Activated CD4-positive, alpha-beta T cell treated with anti-CD3 and anti-CD28 coated beads, Interleukin-2, Interleukin-4, amounts not matched to agents 100 ng/mL and 50 ng/mL, durations not matched to agents 16 hours and 8 hours (primary cell): ENCODE measurements around the gene FXN.
"Not testable (repeated sequence)": the region's sequence is repeated elsewhere in the genome, so short reads cannot be mapped to it uniquely, and the experiment has no call there.

Experiments
- DNase-seq: peaks from one replicate; pipeline ENCODE4 v3.0.0-alpha.2; 2020; ENCODE audit warnings: low spot score

The FXN gene

GRCh38 chr9:69070201-69070600 is 34.6 kb downstream of the FXN start:
- no peak for DNase-seq

GRCh38 chr9:69071059-69071458 is 35.5 kb downstream of the FXN start:
- DNase-seq: no peak

GRCh38 chr9:69073103-69073502 is 37.6 kb downstream of the FXN start:
- DNase-seq: no peak

GRCh38 chr9:69074801-69075200 is 39.2 kb downstream of the FXN start:
- no peak for DNase-seq

- DNase-seq: no peak
These were observed 41.0 kb downstream of the FXN start for GRCh38 chr9:69076550-69076949.

- no peak for DNase-seq
These were observed 42.5 kb downstream of the FXN start for GRCh38 chr9:69078069-69078468.

GRCh38 chr9:69078581-69078980 is 43.0 kb downstream of the FXN start:
- no peak for DNase-seq

GRCh38 chr9:69079186-69079585 is 43.6 kb downstream of the FXN start:
- DNase-seq: no peak

GRCh38 chr9:69081261-69081660 is 45.7 kb downstream of the FXN start:
- DNase-seq: no peak

GRCh38 chr9:69083321-69083720 is 47.8 kb downstream of the FXN start:
- DNase-seq: no peak

- DNase-seq: no peak
These were observed 50.2 kb downstream of the FXN start for GRCh38 chr9:69085569-69086283.

GRCh38 chr9:69086312-69086711 is 50.8 kb downstream of the FXN start:
- no peak for DNase-seq

- DNase-seq: no peak
These were observed 51.2 kb downstream of the FXN start for GRCh38 chr9:69086769-69087168.

GRCh38 chr9:69089082-69089481 is 53.5 kb downstream of the FXN start:
- no peak for DNase-seq

- no peak for DNase-seq
These were observed 53.9 kb downstream of the FXN start for GRCh38 chr9:69089491-69089890.

GRCh38 chr9:69090140-69090750 is 54.7 kb downstream of the FXN start:
- no peak for DNase-seq

GRCh38 chr9:69090946-69091345 is 55.4 kb downstream of the FXN start:
- DNase-seq: no peak

GRCh38 chr9:69093471-69094103 is 58.0 kb downstream of the FXN start:
- no peak for DNase-seq

GRCh38 chr9:69094361-69095135 is 59.0 kb downstream of the FXN start:
- not testable (repeated sequence) for DNase-seq

GRCh38 chr9:69097064-69097463 is 61.5 kb downstream of the FXN start:
- no peak for DNase-seq

- no peak for DNase-seq
These were observed 62.5 kb downstream of the FXN start for GRCh38 chr9:69097923-69098593.

- DNase-seq: not testable (repeated sequence)
These were observed 67.9 kb downstream of the FXN start for GRCh38 chr9:69103348-69103996.
